MM.1S (cell line): ENCODE data around the gene MOSPD3.

ENCODE experiments used
- DNase-seq: peaks from one replicate; pipeline ENCODE4 v3.0.0-alpha.2; 2015
- H2AFZ ChIP-seq: fragments of 300-600 bp; sonication (generic); 2 replicates; pipeline ENCODE4 v1.6.0; 2016; ENCODE audit warnings: antibody characterized with exemption, low read length
- H3F3A ChIP-seq: fragments of 300-600 bp; sonication (generic); 2 replicates; pipeline ENCODE4 v1.6.1; 2016; ENCODE audit warnings: mild to moderate bottlenecking, antibody characterized with exemption, low read length, moderate library complexity, mixed read lengths; ENCODE audit not compliant: insufficient read depth
- H3K27ac ChIP-seq: fragments of 300-600 bp; sonication (generic); 2 replicates; pipeline ENCODE4 v1.5.1; 2016; ENCODE audit warnings: mild to moderate bottlenecking, low read length
- H3K27me3 ChIP-seq: fragments of 300-600 bp; sonication (generic); replicated peaks from 2 replicates; pipeline ENCODE4 v1.6.0; 2016; ENCODE audit warnings: low read length; ENCODE audit not compliant: insufficient read depth
- H3K36me3 ChIP-seq: fragments of 300-600 bp; sonication (generic); replicated peaks from 2 replicates; pipeline ENCODE4 v1.6.1; 2016; ENCODE audit warnings: mild to moderate bottlenecking, low read length, mixed read lengths; ENCODE audit not compliant: insufficient read depth
- H3K4me1 ChIP-seq: fragments of 300-600 bp; sonication (generic); 2 replicates; pipeline ENCODE4 v1.6.1; 2016; ENCODE audit warnings: low read length, mixed read lengths
- H3K4me2 ChIP-seq: fragments of 300-600 bp; sonication (generic); 2 replicates; pipeline ENCODE4 v1.6.0; 2016; ENCODE audit warnings: low read depth, low read length
- H3K4me3 ChIP-seq: fragments of 300-600 bp; sonication (generic); 2 replicates; pipeline ENCODE4 v1.5.1; 2016; ENCODE audit warnings: low read length, mixed read lengths
- H3K79me2 ChIP-seq: fragments of 300-600 bp; sonication (generic); 2 replicates; pipeline ENCODE4 v1.6.1; 2016; ENCODE audit warnings: mixed run types, low read length, mixed read lengths
- H3K9ac ChIP-seq: fragments of 300-600 bp; sonication (generic); 2 replicates; pipeline ENCODE4 v1.6.1; 2016; ENCODE audit warnings: low read length, mixed read lengths
- H3K9me2 ChIP-seq: fragments of 300-600 bp; sonication (generic); replicated peaks from 2 replicates; pipeline ENCODE4 v1.6.1; 2016; ENCODE audit warnings: mild to moderate bottlenecking, low read length, mixed read lengths; ENCODE audit not compliant: insufficient read depth
- H3K9me3 ChIP-seq: fragments of 300-600 bp; sonication (generic); replicated peaks from 2 replicates; pipeline ENCODE4 v1.6.1; 2016; ENCODE audit warnings: mild to moderate bottlenecking, low read length, mixed read lengths; ENCODE audit not compliant: insufficient read depth
- H4K20me1 ChIP-seq: fragments of 300-600 bp; sonication (generic); 2 replicates; pipeline ENCODE4 v1.6.1; 2016; ENCODE audit warnings: mild to moderate bottlenecking, low read length, moderate library complexity, mixed read lengths; ENCODE audit not compliant: insufficient read depth
- EZH2 ChIP-seq: fragments of 300-600 bp; sonication (generic); optimal IDR thresholded peaks from 2 replicates; pipeline ENCODE3; 2017; ENCODE audit warnings: low read depth, mild to moderate bottlenecking, antibody characterized with exemption, low read length, mixed read lengths
- EZH2phosphoT487 ChIP-seq: fragments of 300-600 bp; sonication (generic); IDR thresholded peaks from 2 replicates; pipeline ENCODE4 v1.6.1; 2018; ENCODE audit warnings: antibody characterized with exemption, low read length
- TF ChIP-seq, protein P1 (sequence below): fragments of 300-600 bp; sonication (generic); IDR thresholded peaks from 2 replicates; pipeline ENCODE4 v1.5.1; 2016; ENCODE audit warnings: antibody characterized with exemption, low read length, mixed read lengths

The MOSPD3 gene

DNA sequence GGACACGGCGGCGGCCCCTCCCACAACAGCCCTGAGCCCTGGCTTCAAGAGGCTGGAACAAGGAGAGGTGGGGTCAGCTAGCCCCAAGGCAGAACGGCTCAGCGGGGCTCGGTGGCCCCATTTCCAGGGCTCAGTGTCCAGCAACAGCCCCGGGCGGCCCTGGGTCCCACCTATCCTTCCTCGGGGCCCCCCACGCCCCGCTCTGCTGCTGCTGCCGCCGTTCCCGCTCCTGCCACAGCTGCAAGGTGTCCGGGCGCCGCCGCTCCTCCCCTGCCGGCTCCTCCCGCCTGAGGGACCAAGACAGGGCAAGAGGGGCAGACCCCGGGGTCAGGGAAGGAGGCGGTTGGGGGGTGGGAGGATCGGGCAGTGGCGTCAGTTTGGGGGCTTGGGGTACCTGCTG lies 35.2 kb upstream of the MOSPD3 start:
- Histone ChIP-seq H3K27me3 (no peaks in the 10 kb centered on the region), H3F3A (no peaks in the 10 kb centered on the region), H2AFZ (no peak overlapping the region), H3K9ac (no peak overlapping the region), H3K4me2 (no peak overlapping the region), H3K4me1 (no peaks in the 10 kb centered on the region), H3K36me3 (no peaks in the 10 kb centered on the region), H4K20me1 (no peaks in the 10 kb centered on the region), H3K4me3 (no peak overlapping the region), H3K79me2 (peaks cover 4% of the 10 kb centered on the region), H3K9me3 (no peaks in the 10 kb centered on the region), H3K27ac (no peak overlapping the region), H3K9me2 (no peaks in the 10 kb centered on the region)
- TF ChIP-seq, protein P1, sequence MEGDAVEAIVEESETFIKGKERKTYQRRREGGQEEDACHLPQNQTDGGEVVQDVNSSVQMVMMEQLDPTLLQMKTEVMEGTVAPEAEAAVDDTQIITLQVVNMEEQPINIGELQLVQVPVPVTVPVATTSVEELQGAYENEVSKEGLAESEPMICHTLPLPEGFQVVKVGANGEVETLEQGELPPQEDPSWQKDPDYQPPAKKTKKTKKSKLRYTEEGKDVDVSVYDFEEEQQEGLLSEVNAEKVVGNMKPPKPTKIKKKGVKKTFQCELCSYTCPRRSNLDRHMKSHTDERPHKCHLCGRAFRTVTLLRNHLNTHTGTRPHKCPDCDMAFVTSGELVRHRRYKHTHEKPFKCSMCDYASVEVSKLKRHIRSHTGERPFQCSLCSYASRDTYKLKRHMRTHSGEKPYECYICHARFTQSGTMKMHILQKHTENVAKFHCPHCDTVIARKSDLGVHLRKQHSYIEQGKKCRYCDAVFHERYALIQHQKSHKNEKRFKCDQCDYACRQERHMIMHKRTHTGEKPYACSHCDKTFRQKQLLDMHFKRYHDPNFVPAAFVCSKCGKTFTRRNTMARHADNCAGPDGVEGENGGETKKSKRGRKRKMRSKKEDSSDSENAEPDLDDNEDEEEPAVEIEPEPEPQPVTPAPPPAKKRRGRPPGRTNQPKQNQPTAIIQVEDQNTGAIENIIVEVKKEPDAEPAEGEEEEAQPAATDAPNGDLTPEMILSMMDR = no peak
- no peak for TF ChIP-seq EZH2
- TF ChIP-seq EZH2phosphoT487 = no peak
- DNase-seq = no peak

GRCh38 chr7:100577507-100577906 lies 34.8 kb upstream of the MOSPD3 start:
- peaks cover 8% of the 10 kb centered on the region for H3K79me2 ChIP-seq
- no peaks in the 10 kb centered on the region for H3K36me3 ChIP-seq
- H3K4me1 ChIP-seq = no peaks in the 10 kb centered on the region
- no peaks in the 10 kb centered on the region for H3K27me3 ChIP-seq
- no peak overlapping the region for H3K9ac ChIP-seq
- DNase-seq = no peak
- no peak overlapping the region for H3K27ac ChIP-seq
- H3K4me3 ChIP-seq = no peak overlapping the region
- no peaks in the 10 kb centered on the region for H3K9me3 ChIP-seq
- H2AFZ ChIP-seq = no peak overlapping the region
- H3F3A ChIP-seq = no peaks in the 10 kb centered on the region
- H3K4me2 ChIP-seq = no peak overlapping the region
- TF ChIP-seq EZH2phosphoT487 (no peak), EZH2 (no peak)
- TF ChIP-seq, protein P1 = no peak
- no peaks in the 10 kb centered on the region for H3K9me2 ChIP-seq
- no peaks in the 10 kb centered on the region for H4K20me1 ChIP-seq

DNA sequence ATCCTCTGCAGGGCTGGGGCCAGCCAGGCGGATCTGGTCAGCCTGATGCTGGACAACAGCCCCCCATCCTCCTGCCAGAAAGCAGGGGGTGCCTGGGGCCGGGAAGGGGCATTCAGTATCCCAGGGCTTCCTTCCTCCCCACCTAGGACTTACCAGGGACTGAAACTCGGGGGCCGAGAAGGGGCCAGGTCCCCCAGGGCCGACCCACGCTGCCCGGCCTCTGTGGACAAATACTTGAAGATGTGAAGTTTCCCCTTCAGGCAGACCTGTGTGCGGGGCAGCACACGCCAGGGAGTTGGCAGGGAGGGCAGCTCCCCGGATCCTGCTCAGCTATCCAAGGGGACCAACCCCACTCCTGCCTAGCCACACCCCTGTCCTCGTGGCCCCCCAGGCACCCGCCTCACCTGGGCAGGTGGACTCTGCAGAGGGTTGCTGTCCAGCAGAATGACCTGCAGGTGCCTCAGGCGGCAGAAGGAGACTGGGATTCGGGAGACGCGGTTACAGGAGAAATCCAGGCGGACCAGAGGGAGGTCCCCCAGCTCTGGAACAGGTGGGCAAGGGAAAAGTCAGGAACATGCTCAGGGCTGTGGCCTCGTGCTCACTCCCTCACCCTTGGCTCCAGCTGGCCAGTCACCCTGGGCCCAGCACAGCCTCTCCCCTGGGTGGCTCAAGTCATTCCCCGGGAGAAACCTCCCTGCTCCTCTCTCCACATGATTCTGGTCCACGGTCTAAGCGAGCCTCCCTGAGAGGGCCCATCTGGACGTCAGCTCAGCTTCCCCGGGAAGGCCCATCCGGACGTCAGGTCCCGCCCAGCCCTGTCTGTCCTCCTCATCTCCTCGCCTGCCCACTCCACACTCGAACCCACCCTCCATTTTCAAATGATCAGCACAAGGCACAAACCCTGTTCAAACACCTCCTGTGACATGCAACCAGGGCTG lies 33.8 kb upstream of the MOSPD3 start:
- H3K4me2 ChIP-seq = no peak overlapping the region
- H3K36me3 ChIP-seq = no peaks in the 10 kb centered on the region
- H3K79me2 ChIP-seq = peaks cover 18% of the 10 kb centered on the region
- TF ChIP-seq EZH2phosphoT487 (no peak), EZH2 (no peak)
- TF ChIP-seq, protein P1 = no peak
- no peak for DNase-seq
- H3K9me2 ChIP-seq = no peaks in the 10 kb centered on the region
- 0 out of 2 replicates have a peak, but pooled peaks cover 3% of the 10 kb centered on the region for H3F3A ChIP-seq
- H3K9ac ChIP-seq = no peak overlapping the region
- H3K4me3 ChIP-seq = no peak overlapping the region
- no peaks in the 10 kb centered on the region for H3K27me3 ChIP-seq
- H4K20me1 ChIP-seq = no peaks in the 10 kb centered on the region
- H3K27ac ChIP-seq = no peak overlapping the region
- no peak overlapping the region for H2AFZ ChIP-seq
- no peaks in the 10 kb centered on the region for H3K9me3 ChIP-seq
- peaks cover 6% of the 10 kb centered on the region; the same call in 1 of the 2 replicates for H3K4me1 ChIP-seq
